ENCODE data around the gene ARL2BP. TPM values are rescaled to one million over a fixed set of nuclear protein-coding genes. Genes with fewer than 3 reads are reported as not detected.

ARL2BP gene
- total and polyA plus RNA-seq, 9 of the 15 experiments (the other 6 are each of a cell fraction or from before 2014, with no cell fraction given) = 16.7 to 41.8 (median 27.2) TPM

DNA sequence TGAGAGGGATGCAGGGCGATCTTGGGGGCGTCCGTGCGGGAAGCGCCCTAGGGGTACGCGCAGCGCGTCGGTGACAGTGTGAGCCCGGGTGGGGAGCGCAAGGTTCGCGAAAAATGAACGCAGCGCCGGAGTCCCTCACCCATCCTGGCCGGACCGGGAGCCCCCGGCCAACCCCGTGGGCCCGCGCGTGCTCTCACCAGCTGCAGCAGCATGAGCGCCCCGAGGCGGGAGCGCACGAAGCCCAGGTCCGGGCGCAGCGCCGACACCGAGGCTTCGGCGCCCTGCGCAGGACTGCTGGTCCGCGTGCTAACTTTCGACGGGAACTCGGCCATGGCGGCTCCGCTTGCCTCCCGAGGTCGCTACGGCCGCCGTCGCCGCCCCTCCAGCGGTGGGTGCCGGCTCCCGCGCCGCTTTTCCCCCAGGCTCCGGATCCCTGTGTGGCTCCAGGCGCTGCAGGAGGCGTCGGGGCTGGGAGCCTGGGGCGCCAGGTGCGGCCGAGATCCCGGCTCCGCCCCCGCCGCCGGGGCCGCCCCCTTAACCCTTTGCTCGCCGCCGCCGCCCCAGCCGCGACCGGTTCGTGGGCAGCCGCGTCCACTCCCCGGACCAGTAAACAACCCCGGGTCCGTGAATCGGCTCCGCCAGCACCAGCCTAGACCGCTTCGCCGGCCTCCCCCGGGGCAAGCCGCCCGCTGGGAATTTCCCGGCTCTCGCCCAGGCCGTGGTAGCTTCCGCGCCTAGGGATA is 39.3 kb downstream of the ARL2BP start, which contains the start of gene PLLP (continued):
- TF ChIP-seq E2F8 (IDR thresholded peaks at IDR 0.05; ENCODE audit: low read depth, partially characterized antibody) (no peak), SOX6 (IDR thresholded peaks at IDR 0.05) (peak; percentile 39; the same call in 1 of the 2 replicates), EGR1 (conservative IDR thresholded peaks at IDR 0.05) (0 out of 2 replicates have a peak, but pooled peaks have one; percentile 17), SMARCE1 (IDR thresholded peaks at IDR 0.05) (no peak), TCF7L2 (IDR thresholded peaks at IDR 0.05; ENCODE audit: low read depth, low read length) (no peak), MTA3 (IDR thresholded peaks at IDR 0.05; ENCODE audit: borderline replicate concordance) (peak; percentile 66; the same call in 1 of the 2 replicates), POLR2AphosphoS2 (IDR thresholded peaks at IDR 0.05; ENCODE audit: low read length) (no peak), ZBTB1 (CRISPR knock-in tag; IDR thresholded peaks at IDR 0.05; ENCODE audit: borderline replicate concordance, low read depth) (peak; percentile 61; the same call in 1 of the 2 replicates), IRF2 (CRISPR knock-in tag; IDR thresholded peaks at IDR 0.05) (peak; percentile 93), FOXA3 (CRISPR knock-in tag; conservative IDR thresholded peaks at IDR 0.05 in 1 of 2, IDR thresholded peaks at IDR 0.05 in 1 of 2) (0 out of 4 replicates have a peak, but pooled peaks of 1 of the 2 experiments have one; percentile 43), ZNF586 (CRISPR knock-in tag; conservative IDR thresholded peaks at IDR 0.05) (no peak), ZBTB5 (IDR thresholded peaks at IDR 0.05) (no peak), HDAC8 (tag; IDR thresholded peaks at IDR 0.05) (peak; percentile 62; the same call in 1 of the 2 replicates), ID3 (CRISPR knock-in tag; IDR thresholded peaks at IDR 0.05) (no peak), ID3 (tag; IDR thresholded peaks at IDR 0.05) (peak; percentile 78; the same call in 1 of the 2 replicates), FOXK2 (conservative IDR thresholded peaks at IDR 0.05 in 1 of 2, IDR thresholded peaks at IDR 0.05 in 1 of 2; ENCODE audit: low read depth in 2 of 2) (peak in 1 of 2 experiments; percentile 38; a peak in 1 of 4 replicates), STAG1 (CRISPR knock-in tag; IDR thresholded peaks at IDR 0.05; ENCODE audit: borderline replicate concordance) (peak; percentile 36; the same call in 1 of the 2 replicates)
- TF ChIP-seq, protein P1, sequence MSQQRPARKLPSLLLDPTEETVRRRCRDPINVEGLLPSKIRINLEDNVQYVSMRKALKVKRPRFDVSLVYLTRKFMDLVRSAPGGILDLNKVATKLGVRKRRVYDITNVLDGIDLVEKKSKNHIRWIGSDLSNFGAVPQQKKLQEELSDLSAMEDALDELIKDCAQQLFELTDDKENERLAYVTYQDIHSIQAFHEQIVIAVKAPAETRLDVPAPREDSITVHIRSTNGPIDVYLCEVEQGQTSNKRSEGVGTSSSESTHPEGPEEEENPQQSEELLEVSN (IDR thresholded peaks at IDR 0.05; ENCODE audit: borderline replicate concordance in 1 of 2, extremely low read depth in 1 of 2, insufficient read depth in 1 of 2, insufficient read length in 1 of 2, low read depth in 1 of 2, low read length in 1 of 2, poor library complexity in 1 of 2, severe bottlenecking in 1 of 2) = peak; percentile 98 to 100

Measured in K562 (cell line).